ENCODE results near the gene ZNF428.
"Not testable (repeated sequence)": the region's sequence is repeated elsewhere in the genome, so short reads cannot be mapped to it uniquely, and the experiment has no call there.

Gene ZNF428

DNA sequence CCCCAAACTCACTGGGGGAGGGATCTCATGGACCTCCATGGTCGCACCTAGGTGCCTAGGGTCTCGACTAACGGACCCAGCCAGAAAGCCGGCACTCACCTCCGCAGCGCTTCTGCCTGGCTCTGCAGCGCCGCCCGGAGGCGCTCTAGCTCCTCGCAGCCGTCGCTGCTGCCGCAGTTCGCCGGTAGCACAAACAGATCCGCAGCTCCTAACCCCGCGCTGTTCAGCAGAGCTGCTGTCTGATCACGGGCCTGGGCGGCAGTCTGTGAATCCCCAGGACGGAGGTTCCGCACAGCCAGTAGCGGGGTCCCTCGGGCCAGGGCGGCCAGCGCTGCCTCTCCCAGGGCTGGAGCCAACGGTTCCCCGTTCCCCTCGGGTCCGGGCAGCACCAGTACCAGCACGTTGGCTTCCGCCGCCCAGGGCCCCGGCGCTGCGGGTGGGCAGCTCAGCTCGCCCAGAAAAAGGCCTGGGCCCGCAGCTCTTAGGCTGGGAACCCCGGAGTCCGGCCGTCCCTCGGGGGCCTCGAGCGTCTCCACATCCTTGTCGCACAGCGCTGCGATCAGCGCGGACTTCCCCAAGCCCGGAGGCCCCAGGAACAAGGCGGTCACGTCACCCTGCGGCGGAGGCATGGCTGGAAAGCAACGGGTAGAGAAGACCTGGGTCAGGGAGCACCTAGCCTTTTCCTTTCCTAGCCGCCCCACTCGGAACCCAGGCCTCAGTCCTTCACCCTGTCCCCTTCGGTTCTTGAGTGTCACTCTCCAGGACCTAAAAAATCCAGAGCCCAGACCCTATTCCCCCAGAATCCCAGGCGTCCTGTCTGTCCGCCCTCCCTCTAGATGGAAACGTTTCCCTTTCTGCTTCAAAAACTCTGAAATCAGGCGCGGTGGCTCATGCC, 24.5 kb downstream of the ZNF428 start:
- DNase-seq (ENCODE audit: low read depth in 2 of 2) = peak; percentile 70 to 77
- TF ChIP-seq, protein P1, sequence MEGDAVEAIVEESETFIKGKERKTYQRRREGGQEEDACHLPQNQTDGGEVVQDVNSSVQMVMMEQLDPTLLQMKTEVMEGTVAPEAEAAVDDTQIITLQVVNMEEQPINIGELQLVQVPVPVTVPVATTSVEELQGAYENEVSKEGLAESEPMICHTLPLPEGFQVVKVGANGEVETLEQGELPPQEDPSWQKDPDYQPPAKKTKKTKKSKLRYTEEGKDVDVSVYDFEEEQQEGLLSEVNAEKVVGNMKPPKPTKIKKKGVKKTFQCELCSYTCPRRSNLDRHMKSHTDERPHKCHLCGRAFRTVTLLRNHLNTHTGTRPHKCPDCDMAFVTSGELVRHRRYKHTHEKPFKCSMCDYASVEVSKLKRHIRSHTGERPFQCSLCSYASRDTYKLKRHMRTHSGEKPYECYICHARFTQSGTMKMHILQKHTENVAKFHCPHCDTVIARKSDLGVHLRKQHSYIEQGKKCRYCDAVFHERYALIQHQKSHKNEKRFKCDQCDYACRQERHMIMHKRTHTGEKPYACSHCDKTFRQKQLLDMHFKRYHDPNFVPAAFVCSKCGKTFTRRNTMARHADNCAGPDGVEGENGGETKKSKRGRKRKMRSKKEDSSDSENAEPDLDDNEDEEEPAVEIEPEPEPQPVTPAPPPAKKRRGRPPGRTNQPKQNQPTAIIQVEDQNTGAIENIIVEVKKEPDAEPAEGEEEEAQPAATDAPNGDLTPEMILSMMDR (IDR thresholded peaks at IDR 0.05; ENCODE audit: low read depth, low read length) = peak; percentile 97
- H3K4me3 ChIP-seq (replicated peaks in 1 of 2; ENCODE audit: low read depth in 2 of 2, low read length in 2 of 2) = peak overlapping the region; percentile 61 to 78

DNA sequence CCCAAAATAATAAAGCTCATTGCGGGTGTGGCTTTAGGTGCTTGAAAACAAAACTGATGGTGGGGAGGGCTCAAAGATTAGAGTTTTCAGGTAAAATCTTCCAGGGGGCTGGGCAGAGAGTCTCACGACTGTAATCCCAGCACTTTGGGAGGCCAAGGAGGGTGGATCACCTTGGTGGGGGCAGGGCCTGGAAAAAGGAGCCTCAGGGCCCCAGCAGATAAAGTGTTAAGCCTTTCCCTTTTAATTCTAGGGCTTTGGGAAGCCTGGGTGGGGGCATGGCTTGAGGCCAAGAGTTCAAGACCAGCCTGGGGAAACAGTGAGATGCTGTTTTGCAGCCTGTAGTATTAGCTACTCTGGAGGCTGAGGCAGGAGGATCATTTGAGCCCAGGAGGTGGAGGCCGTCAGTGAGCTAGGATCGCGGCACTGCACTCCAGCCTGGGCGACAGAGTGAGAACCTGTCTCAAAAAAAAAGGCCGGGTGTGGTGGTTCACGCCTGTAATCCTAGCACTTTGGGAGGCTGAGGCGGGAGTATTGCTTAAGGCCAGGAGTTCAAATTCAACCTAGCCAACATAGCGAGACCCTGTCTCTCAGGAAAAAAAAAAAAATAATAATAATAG, 25.2 kb downstream of the ZNF428 start:
- no peak for DNase-seq (ENCODE audit: low read depth in 2 of 2)
- TF ChIP-seq, protein P1 (IDR thresholded peaks at IDR 0.05; ENCODE audit: low read depth, low read length) = no peak
- peak overlapping the region; percentile 61 to 78 for H3K4me3 ChIP-seq (replicated peaks in 1 of 2; ENCODE audit: low read depth in 2 of 2, low read length in 2 of 2)

DNA sequence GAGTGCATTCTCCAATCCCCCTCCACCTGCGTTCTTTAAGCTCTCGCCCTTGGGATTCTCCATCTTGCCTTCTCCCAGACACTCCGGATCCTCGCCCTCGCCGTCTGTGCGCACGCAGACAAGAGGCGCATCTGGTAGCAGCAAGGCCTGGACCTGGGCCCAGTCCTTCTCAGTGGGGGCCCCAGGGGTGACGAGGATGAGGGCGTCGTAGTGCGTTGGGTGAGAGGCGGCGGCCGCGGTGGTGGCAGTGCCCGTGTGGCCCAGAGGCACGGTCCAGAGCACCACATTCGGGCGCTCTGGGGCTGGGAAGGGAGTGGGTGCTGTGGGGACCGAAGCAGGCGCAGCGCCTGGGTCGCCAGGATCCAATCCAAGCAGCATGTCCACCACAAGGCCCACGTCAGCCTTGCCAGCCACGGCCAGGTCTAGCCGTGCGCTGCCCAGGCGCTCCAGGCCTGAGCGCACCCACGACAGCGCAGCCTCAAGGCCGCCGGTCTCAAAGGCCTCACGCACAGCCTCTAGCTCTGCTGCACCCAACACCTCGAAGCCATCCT, 26.6 kb downstream of the ZNF428 start:
- no peak for DNase-seq (ENCODE audit: low read depth in 2 of 2)
- TF ChIP-seq, protein P1 (IDR thresholded peaks at IDR 0.05; ENCODE audit: low read depth, low read length) = no peak
- H3K4me3 ChIP-seq (replicated peaks in 1 of 2; ENCODE audit: low read depth in 2 of 2, low read length in 2 of 2) = no peak overlapping the region

DNA sequence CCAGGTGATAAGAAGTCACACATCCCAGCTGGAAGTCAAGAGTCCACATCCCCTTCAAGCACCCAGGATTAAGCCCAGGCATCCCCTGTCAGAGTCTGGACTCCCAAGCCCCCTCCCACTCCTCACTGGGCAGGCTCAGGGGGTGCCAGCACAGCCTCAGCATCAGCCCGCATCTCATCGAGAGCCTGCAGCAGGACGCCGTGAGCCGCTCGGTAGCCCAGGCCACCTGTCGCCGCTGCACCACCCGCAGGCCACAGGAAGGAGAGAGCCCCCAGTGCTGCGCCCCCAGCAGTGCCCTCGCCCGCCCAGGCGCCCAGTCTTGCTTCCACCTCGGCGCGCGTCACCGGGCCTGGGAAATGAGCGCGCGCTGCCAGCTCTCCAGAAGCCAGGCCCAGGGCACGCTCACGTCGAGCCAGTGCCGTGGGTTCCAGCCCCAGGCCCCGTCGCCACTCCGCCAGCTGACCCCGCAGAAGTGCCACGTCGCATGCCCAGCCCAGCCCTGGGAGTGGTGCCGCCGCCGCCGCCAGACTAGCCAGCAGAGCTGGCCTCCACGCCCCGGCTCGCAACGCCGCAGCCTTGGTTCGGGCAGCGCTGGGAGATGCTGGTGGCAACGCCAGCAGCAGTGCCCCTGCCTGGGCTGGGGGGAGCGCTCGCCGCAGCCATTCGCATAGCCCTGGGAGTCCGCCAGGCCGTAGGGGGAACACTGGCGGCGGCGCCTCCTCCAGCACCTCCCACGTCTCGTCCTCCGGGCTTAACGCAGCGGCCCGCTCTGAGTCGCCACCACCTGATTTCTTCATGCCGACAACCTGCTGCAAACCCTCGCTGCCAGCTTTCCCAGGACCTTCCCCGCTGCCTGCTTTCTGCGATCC, 27.3 kb downstream of the ZNF428 start:
- no peak for DNase-seq (ENCODE audit: low read depth in 2 of 2)
- TF ChIP-seq, protein P1 (IDR thresholded peaks at IDR 0.05; ENCODE audit: low read depth, low read length) = no peak
- H3K4me3 ChIP-seq (replicated peaks in 1 of 2; ENCODE audit: low read depth in 2 of 2, low read length in 2 of 2) = no peak overlapping the region

DNA sequence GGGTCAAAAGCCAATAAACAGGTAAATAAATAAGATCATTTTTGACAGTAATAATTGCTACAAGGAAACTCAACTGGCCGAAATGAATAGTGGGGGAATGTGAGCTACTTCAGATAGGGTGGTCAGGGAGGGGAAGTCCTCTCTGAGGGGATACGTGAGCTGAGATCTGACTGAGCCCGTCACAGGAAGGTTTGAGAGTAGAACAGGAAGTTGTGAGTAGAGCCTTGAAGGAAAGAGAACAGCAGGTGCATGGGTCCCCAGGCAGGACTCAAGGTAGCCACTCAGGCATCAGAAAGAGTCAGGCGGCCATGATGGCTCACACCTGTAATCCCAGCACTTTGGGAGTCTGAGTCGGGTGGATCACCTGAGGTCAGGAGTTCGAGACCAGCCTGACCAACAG, 29.8 kb downstream of the ZNF428 start:
- DNase-seq (ENCODE audit: low read depth in 2 of 2) = no peak

DNA sequence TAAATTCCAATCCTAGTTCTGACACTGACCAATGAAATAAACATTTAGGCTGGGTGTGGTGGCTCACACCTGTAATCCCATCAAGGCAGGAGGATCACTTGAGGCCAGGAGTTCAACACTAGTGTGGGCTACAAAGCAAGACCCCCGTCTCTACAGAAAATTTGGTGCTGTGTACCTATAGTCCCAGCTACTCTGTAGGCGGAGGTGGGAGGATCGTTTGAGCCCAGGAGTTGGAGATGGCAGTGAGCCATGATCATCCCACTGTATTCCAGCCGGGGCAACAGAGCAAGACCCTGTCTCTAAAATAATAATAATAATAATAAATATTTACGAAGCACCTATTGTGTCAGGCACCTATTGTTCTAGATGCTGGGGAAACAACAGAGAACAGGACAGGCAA, 30.2 kb downstream of the ZNF428 start:
- H3K4me3 ChIP-seq (replicated peaks in 1 of 2; ENCODE audit: low read depth in 2 of 2, low read length in 2 of 2) = no peak overlapping the region
- TF ChIP-seq, protein P1 (IDR thresholded peaks at IDR 0.05; ENCODE audit: low read depth, low read length) = no peak
- no peak for DNase-seq (ENCODE audit: low read depth in 2 of 2)

More for the DNA sequence above, 29.8 kb downstream of the ZNF428 start:
- H3K4me3 ChIP-seq (replicated peaks in 1 of 2; ENCODE audit: low read depth in 2 of 2, low read length in 2 of 2) = no peak overlapping the region
- TF ChIP-seq, protein P1 (IDR thresholded peaks at IDR 0.05; ENCODE audit: low read depth, low read length) = no peak

DNA sequence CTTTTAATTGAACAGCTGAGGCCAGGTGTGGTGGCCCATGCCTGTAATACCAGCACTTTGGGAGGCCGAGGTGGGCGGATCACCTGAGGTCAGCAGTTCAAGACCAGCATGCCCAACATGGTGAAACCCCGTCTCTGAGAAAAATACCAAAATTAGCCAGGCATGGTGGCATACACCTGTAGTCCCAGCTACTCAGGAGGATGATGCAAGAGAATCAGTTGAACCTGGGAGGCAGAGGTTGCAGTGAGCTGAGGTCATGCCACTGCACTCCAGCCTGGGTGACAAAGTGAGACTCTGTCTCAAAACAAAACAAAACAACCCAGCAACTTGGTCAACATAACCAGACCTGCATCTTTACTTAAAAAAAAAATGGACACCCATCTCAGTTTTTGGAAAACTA, 32.4 kb downstream of the ZNF428 start:
- not testable (repeated sequence) for DNase-seq (ENCODE audit: low read depth in 2 of 2)

More for the DNA sequence above, 32.4 kb downstream of the ZNF428 start:
- not testable (repeated sequence) for H3K4me3 ChIP-seq (replicated peaks in 1 of 2; ENCODE audit: low read depth in 2 of 2, low read length in 2 of 2)
